Osteoblast (primary cell): ENCODE data around the gene KIAA1671. TPM values are rescaled to one million over a fixed set of nuclear protein-coding genes. Genes with fewer than 3 reads are reported as not detected.

Experiments used
- DNase-seq: peaks from one replicate; pipeline ENCODE4 v3.0.0; 2011; ENCODE audit warnings: low spot score, mixed read lengths; ENCODE audit not compliant: insufficient read length; ENCODE audit errors: missing footprints
- H2AFZ ChIP-seq: 2 replicates; pipeline ENCODE4 v1.6.0; 2011; ENCODE audit warnings: mild to moderate bottlenecking, low read length
- H3K27ac ChIP-seq: 2 replicates; pipeline ENCODE4 v1.5.1; 2011; ENCODE audit warnings: mild to moderate bottlenecking, low read depth, low read length, moderate library complexity
- H3K27me3 ChIP-seq: 2 replicates; pipeline ENCODE4 v1.6.0; 2012; ENCODE audit warnings: mild to moderate bottlenecking, control low read depth, inconsistent platforms, low read length, moderate library complexity; ENCODE audit not compliant: insufficient read depth
- H3K36me3 ChIP-seq: 2 replicates; pipeline ENCODE4 v1.5.1; 2011; ENCODE audit warnings: mild to moderate bottlenecking, low read length, control low read depth, moderate library complexity; ENCODE audit not compliant: insufficient read depth
- H3K4me1 ChIP-seq: 2 replicates; pipeline ENCODE4 v1.5.1; 2011; ENCODE audit warnings: mild to moderate bottlenecking, low read length, control low read depth, moderate library complexity; ENCODE audit not compliant: insufficient read depth
- H3K4me2 ChIP-seq: 2 replicates; pipeline ENCODE4 v1.6.0; 2011; ENCODE audit warnings: mild to moderate bottlenecking, low read length; ENCODE audit not compliant: insufficient read depth
- H3K4me3 ChIP-seq: fragments of 200-600 bp; sonication (generic); 3 replicates; pipeline ENCODE4 v1.5.1; 2012; ENCODE audit warnings: mild to moderate bottlenecking, low read length, inconsistent platforms; ENCODE audit not compliant: insufficient read depth
- H3K79me2 ChIP-seq: 2 replicates; pipeline ENCODE4 v1.6.0; 2012; ENCODE audit warnings: mild to moderate bottlenecking, low read length, control low read depth, inconsistent platforms; ENCODE audit not compliant: insufficient read depth
- H3K9me3 ChIP-seq: 2 replicates; pipeline ENCODE4 v1.5.1; 2011; ENCODE audit warnings: low read depth, low read length, control low read depth
- H4K20me1 ChIP-seq: 2 replicates; pipeline ENCODE4 v1.6.0; 2012; ENCODE audit warnings: mild to moderate bottlenecking, low read length, control low read depth; ENCODE audit not compliant: insufficient read depth
- CTCF ChIP-seq: IDR thresholded peaks from 2 replicates; pipeline ENCODE4 v1.5.1; 2011; ENCODE audit warnings: mild to moderate bottlenecking, low read depth, low read length, moderate library complexity; ENCODE audit errors: extremely low read depth
- total RNA-seq: library from RNA; depleted of rRNA; stranded (reverse); fragments of >200 nt; gene quantifications from 2 replicates; pipeline ENCODE4 v1.2.3, GENCODE V29; 2012

KIAA1671 gene
- total RNA-seq, 1 donor = 16.6 TPM

- peak overlapping the region; percentile 89 for H3K27ac ChIP-seq
- H3K4me3 ChIP-seq = no peak overlapping the region
- H3K27me3 ChIP-seq = no peaks in the 10 kb centered on the region
- H3K4me2 ChIP-seq = no peak overlapping the region
- peaks cover 16% of the 10 kb centered on the region for H3K79me2 ChIP-seq
- H4K20me1 ChIP-seq = no peaks in the 10 kb centered on the region
- TF ChIP-seq CTCF = no peak
- no peaks in the 10 kb centered on the region for H3K36me3 ChIP-seq
- H3K4me1 ChIP-seq = peaks cover 42% of the 10 kb centered on the region
- no peaks in the 10 kb centered on the region for H3K9me3 ChIP-seq
- DNase-seq = peak; percentile 34
- H2AFZ ChIP-seq = no peak overlapping the region
Measured at GRCh38 chr22:24990344-24990905, 37.9 kb downstream of the KIAA1671 start.

GRCh38 chr22:24992946-24993345 lies 40.4 kb downstream of the KIAA1671 start:
- Histone ChIP-seq H3K4me3 (no peak overlapping the region), H3K4me2 (no peak overlapping the region), H3K9me3 (no peaks in the 10 kb centered on the region), H3K79me2 (peaks cover 26% of the 10 kb centered on the region), H3K27me3 (no peaks in the 10 kb centered on the region), H2AFZ (no peak overlapping the region), H3K4me1 (peaks cover 50% of the 10 kb centered on the region), H4K20me1 (peaks cover 4% of the 10 kb centered on the region), H3K36me3 (no peaks in the 10 kb centered on the region), H3K27ac (peak overlapping the region; percentile 20)
- DNase-seq = peak; percentile 47
- TF ChIP-seq CTCF = no peak

- DNase-seq = peak; percentile 97
- Histone ChIP-seq H3K36me3 (no peaks in the 10 kb centered on the region), H3K79me2 (peaks cover 26% of the 10 kb centered on the region), H3K27ac (peak overlapping the region; percentile 46), H2AFZ (no peak overlapping the region), H4K20me1 (peaks cover 4% of the 10 kb centered on the region), H3K9me3 (no peaks in the 10 kb centered on the region), H3K27me3 (no peaks in the 10 kb centered on the region), H3K4me2 (no peak overlapping the region), H3K4me1 (peaks cover 48% of the 10 kb centered on the region), H3K4me3 (no peak overlapping the region)
- TF ChIP-seq CTCF = no peak
Measured at GRCh38 chr22:24994070-24994763, 41.7 kb downstream of the KIAA1671 start.

GRCh38 chr22:24995649-24996180 lies 43.2 kb downstream of the KIAA1671 start:
- Histone ChIP-seq H3K79me2 (peaks cover 22% of the 10 kb centered on the region), H3K9me3 (no peaks in the 10 kb centered on the region), H3K4me1 (peaks cover 41% of the 10 kb centered on the region), H3K4me2 (peak overlapping the region; percentile 73), H3K27me3 (no peaks in the 10 kb centered on the region), H3K4me3 (peak overlapping the region; percentile 47), H4K20me1 (peaks cover 4% of the 10 kb centered on the region), H3K36me3 (no peaks in the 10 kb centered on the region), H3K27ac (no peak overlapping the region), H2AFZ (no peak overlapping the region)
- no peak for DNase-seq
- no peak for TF ChIP-seq CTCF
